Neural progenitor cell (in vitro differentiated cells): Measurements from ENCODE around the gene HDAC4. TPM values are rescaled to one million over a fixed set of nuclear protein-coding genes. Genes with fewer than 3 reads are reported as not detected.

ENCODE experiments used
- DNase-seq: peaks from one replicate; pipeline ENCODE4 v3.0.0-alpha.2; 2016; ENCODE audit warnings: low spot score
- H2AFZ ChIP-seq: fragments of 200-600 bp; sonication (generic); replicated peaks from 2 replicates; pipeline ENCODE4 v1.6.1; 2016; ENCODE audit warnings: antibody characterized with exemption
- H3F3A ChIP-seq: fragments of 200-600 bp; sonication (generic); 2 replicates; pipeline ENCODE4 v1.6.1; 2016; ENCODE audit warnings: antibody characterized with exemption, low read depth
- H3K27ac ChIP-seq: fragments of 200-600 bp; sonication (generic); 2 replicates; pipeline ENCODE4 v1.5.1; 2016; ENCODE audit warnings: mild to moderate bottlenecking
- H3K27me3 ChIP-seq: fragments of 200-600 bp; sonication (generic); 2 replicates; pipeline ENCODE4 v1.6.1; 2016; ENCODE audit warnings: mild to moderate bottlenecking, moderate library complexity
- H3K36me3 ChIP-seq: fragments of 200-600 bp; sonication (generic); 2 replicates; pipeline ENCODE4 v1.5.1; 2016
- H3K4me1 ChIP-seq: fragments of 200-600 bp; sonication (generic); 2 replicates; pipeline ENCODE4 v1.6.1; 2016; ENCODE audit warnings: mixed run types
- H3K4me2 ChIP-seq: fragments of 200-600 bp; sonication (generic); 2 replicates; pipeline ENCODE4 v1.6.1; 2016
- H3K4me3 ChIP-seq: fragments of 200-600 bp; sonication (generic); 2 replicates; pipeline ENCODE4 v1.5.1; 2016
- H3K79me2 ChIP-seq: fragments of 200-600 bp; sonication (generic); 2 replicates; pipeline ENCODE4 v1.6.1; 2016; ENCODE audit warnings: low read depth
- H3K9ac ChIP-seq: fragments of 200-600 bp; sonication (generic); 2 replicates; pipeline ENCODE4 v1.6.1; 2016
- H3K9me3 ChIP-seq: fragments of 200-600 bp; sonication (generic); 2 replicates; pipeline ENCODE4 v1.5.1; 2016; ENCODE audit warnings: low read depth
- H4K20me1 ChIP-seq: fragments of 200-600 bp; sonication (generic); 2 replicates; pipeline ENCODE4 v1.6.1; 2016; ENCODE audit warnings: low read depth
- H3K27ac Mint-ChIP-seq: 3 replicates; pipeline ENCODE4 v1.8.0; 2021; ENCODE audit warnings: mixed read lengths
- H3K27me3 Mint-ChIP-seq: 2 replicates; pipeline ENCODE4 v1.8.0; 2022; ENCODE audit warnings: low read depth, mild to moderate bottlenecking, inconsistent platforms, moderate library complexity, mixed read lengths; ENCODE audit not compliant: insufficient read depth
- H3K36me3 Mint-ChIP-seq: 3 replicates; pipeline ENCODE4 v1.8.0; 2021; ENCODE audit warnings: mixed read lengths
- H3K4me1 Mint-ChIP-seq: 3 replicates; pipeline ENCODE4 v1.8.0; 2021; ENCODE audit warnings: mixed read lengths
- H3K4me3 Mint-ChIP-seq: 3 replicates; pipeline ENCODE4 v1.8.0; 2021; ENCODE audit warnings: mild to moderate bottlenecking, moderate library complexity, mixed read lengths
- H3K9me3 Mint-ChIP-seq: 3 replicates; pipeline ENCODE4 v1.8.0; 2020; ENCODE audit warnings: mixed read lengths
- EZH2 ChIP-seq: fragments of 200-600 bp; sonication (generic); IDR thresholded peaks from 2 replicates; pipeline ENCODE4 v1.6.1; 2017; ENCODE audit warnings: antibody characterized with exemption, mild to moderate bottlenecking, moderate library complexity
- EZH2phosphoT487 ChIP-seq: fragments of 200-600 bp; sonication (generic); IDR thresholded peaks from 2 replicates; pipeline ENCODE4 v1.6.1; 2017; ENCODE audit warnings: antibody characterized with exemption
- total RNA-seq: library from RNA; depleted of rRNA; stranded (reverse); fragments of >200 nt; gene quantifications from 2 replicates; pipeline ENCODE4 v1.2.3, GENCODE V29; 2015; ENCODE audit warnings: low replicate concordance
- TF ChIP-seq, protein P1 (sequence below): fragments of 200-600 bp; sonication (generic); IDR thresholded peaks from 2 replicates; pipeline ENCODE4 v1.5.1; 2017; ENCODE audit warnings: antibody characterized with exemption, mild to moderate bottlenecking

HDAC4 gene
- total RNA-seq, 1 donor from 2014 or later = 36.0 TPM

DNA sequence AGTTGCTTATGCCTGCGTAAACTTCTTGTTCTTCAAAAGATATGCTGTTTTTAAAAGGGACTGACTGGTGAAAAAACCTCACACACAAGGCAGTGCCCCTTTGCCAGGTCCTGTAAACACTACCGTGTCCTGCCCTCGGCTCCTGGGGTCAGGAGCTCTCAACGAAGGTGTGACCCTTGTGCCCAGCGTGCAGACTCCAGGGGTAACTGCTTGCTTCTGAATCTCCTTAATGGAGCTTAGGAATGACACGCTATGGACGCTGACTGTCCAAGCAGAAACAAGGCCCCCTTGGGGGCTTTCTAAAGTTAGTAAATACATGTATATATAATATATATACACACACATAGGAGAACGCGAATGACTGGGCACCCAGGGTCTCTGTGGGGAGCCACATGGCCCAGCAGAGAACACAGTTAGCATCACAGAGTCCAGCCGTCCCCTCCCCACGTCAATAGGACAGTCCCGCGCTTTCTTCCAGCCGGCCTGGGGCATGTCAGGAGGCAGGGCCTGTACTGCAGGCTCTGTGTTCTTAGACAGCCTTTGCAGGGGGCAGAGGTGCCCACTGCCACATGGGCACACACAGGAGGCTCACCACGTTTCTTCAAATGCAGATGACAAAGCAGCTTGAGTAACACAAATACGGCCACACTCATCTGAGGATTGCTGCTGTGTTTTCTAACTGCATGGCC, 96.1 kb downstream of the HDAC4 start:
- Histone ChIP-seq H3K27ac (peak overlapping the region; percentile 62), H3K27me3 (no peaks in the 10 kb centered on the region), H3F3A (peaks cover 5% of the 10 kb centered on the region), H3K4me2 (peak overlapping the region; percentile 17), H3K79me2 (peaks cover 89% of the 10 kb centered on the region), H3K9ac (no peak overlapping the region), H3K4me3 (no peak overlapping the region), H3K4me1 (peaks cover 40% of the 10 kb centered on the region), H2AFZ (no peak overlapping the region), H3K36me3 (no peaks in the 10 kb centered on the region), H3K9me3 (no peaks in the 10 kb centered on the region), H4K20me1 (peaks cover 96% of the 10 kb centered on the region)
- no peaks in the 10 kb centered on the region for H3K9me3 Mint-ChIP-seq
- H3K4me3 Mint-ChIP-seq = no peak overlapping the region
- peak overlapping the region; percentile 82 for H3K27ac Mint-ChIP-seq
- no peak for DNase-seq
- H3K27me3 Mint-ChIP-seq = no peaks in the 10 kb centered on the region
- peaks cover 66% of the 10 kb centered on the region for H3K4me1 Mint-ChIP-seq
- peaks cover 3% of the 10 kb centered on the region for H3K36me3 Mint-ChIP-seq
- no peak for TF ChIP-seq EZH2phosphoT487
- TF ChIP-seq EZH2 = no peak
- TF ChIP-seq, protein P1, sequence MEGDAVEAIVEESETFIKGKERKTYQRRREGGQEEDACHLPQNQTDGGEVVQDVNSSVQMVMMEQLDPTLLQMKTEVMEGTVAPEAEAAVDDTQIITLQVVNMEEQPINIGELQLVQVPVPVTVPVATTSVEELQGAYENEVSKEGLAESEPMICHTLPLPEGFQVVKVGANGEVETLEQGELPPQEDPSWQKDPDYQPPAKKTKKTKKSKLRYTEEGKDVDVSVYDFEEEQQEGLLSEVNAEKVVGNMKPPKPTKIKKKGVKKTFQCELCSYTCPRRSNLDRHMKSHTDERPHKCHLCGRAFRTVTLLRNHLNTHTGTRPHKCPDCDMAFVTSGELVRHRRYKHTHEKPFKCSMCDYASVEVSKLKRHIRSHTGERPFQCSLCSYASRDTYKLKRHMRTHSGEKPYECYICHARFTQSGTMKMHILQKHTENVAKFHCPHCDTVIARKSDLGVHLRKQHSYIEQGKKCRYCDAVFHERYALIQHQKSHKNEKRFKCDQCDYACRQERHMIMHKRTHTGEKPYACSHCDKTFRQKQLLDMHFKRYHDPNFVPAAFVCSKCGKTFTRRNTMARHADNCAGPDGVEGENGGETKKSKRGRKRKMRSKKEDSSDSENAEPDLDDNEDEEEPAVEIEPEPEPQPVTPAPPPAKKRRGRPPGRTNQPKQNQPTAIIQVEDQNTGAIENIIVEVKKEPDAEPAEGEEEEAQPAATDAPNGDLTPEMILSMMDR = no peak

DNA sequence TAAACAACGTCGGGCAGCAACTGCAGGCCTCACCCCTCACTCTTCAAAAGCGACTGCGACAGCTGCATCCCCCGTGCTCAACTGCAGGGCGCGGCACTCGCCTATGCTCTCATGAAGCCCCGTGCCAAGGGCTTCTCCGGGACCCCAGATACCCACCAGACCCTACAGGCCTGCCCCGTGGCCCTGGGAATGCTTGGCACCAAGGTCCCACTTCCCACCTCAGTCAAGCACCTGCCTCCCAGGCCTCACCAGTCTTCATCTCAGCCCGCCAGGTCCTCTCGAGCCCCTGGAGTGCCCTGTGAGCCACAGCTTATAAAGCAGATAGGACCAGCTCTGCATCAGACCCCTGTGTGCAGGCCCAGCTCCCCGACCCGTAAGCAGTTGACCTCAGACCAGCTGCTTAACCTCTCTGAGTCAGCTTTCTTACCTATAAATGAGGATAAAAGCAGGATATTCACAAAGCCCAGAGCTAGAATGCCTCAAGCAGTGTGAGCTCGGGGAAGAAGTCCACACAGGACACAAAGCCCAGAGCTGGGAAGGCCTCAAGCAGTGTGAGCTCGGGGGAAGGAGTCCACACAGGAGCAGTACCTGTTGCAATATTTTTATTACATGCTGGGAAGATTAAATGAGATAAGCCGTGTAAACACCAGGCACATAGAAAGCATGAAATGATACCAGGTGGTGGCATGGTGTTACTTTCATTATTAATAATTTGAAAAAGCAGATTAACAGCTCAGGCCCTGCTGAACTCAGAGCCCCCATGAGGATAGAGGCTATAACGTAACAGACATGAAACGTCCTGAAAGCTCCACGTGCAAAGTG, 96.9 kb downstream of the HDAC4 start:
- H3K27me3 ChIP-seq = no peaks in the 10 kb centered on the region
- no peak overlapping the region for H2AFZ ChIP-seq
- H3K4me2 ChIP-seq = peak overlapping the region; percentile 17
- H3K9ac ChIP-seq = no peak overlapping the region
- H3F3A ChIP-seq = peaks cover 5% of the 10 kb centered on the region
- Mint-ChIP-seq H3K27me3 (no peaks in the 10 kb centered on the region), H3K27ac (peak overlapping the region; percentile 82), H3K4me3 (peak overlapping the region; percentile 0), H3K36me3 (peaks cover 3% of the 10 kb centered on the region), H3K9me3 (no peaks in the 10 kb centered on the region), H3K4me1 (peaks cover 65% of the 10 kb centered on the region)
- peaks cover 88% of the 10 kb centered on the region for H3K79me2 ChIP-seq
- peak overlapping the region; percentile 62 for H3K27ac ChIP-seq
- H3K4me1 ChIP-seq = peaks cover 40% of the 10 kb centered on the region
- no peak for TF ChIP-seq EZH2
- TF ChIP-seq EZH2phosphoT487 = no peak
- TF ChIP-seq, protein P1 = no peak
- DNase-seq = peak; percentile 32
- no peak overlapping the region for H3K4me3 ChIP-seq
- H4K20me1 ChIP-seq = peaks cover 97% of the 10 kb centered on the region
- no peaks in the 10 kb centered on the region for H3K9me3 ChIP-seq
- H3K36me3 ChIP-seq = no peaks in the 10 kb centered on the region

DNA sequence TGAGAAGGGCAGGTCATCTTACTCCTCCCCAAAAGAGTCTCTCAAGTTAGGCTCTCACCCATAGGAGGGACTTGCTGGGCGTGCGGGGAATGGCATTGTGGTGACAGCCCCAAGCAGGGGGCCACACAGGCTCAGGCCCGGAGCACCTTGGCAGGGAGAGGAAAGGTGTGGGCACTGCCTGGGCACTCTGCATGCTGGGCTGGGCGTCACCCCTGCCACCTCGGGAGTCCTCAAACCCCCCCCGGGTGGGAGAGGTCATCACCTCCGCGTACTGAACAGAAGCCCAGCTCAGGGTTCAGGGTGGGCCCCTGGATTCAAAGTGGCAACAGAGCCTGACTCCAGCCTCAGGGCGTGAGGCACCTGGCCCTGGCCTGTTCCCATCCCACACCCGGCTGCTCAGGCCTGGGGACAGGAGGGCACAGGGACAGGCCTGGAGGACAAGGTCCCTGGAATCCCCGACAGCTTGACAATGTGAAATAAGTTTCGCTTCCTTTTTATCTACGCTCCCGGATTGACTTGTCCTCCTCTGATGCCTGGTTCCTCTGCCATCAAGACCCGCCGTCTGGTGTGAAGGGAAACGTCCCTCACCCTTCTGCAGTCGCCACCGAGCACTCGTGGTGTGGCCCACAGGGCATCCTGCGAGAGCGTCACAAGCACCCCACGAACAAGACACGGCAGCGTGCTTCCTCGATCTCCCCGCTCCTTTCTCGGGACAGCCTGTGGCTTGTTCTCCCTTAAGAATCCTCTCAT, 97.8 kb downstream of the HDAC4 start:
- Histone ChIP-seq H3K36me3 (no peaks in the 10 kb centered on the region), H4K20me1 (peaks cover 93% of the 10 kb centered on the region), H3K27me3 (no peaks in the 10 kb centered on the region), H3K27ac (no peak overlapping the region), H3K4me2 (no peak overlapping the region), H2AFZ (no peak overlapping the region), H3K4me3 (no peak overlapping the region), H3K9me3 (no peaks in the 10 kb centered on the region), H3K4me1 (peaks cover 34% of the 10 kb centered on the region), H3K9ac (no peak overlapping the region), H3K79me2 (peaks cover 83% of the 10 kb centered on the region), H3F3A (peaks cover 5% of the 10 kb centered on the region)
- Mint-ChIP-seq H3K36me3 (peaks cover 3% of the 10 kb centered on the region), H3K27me3 (no peaks in the 10 kb centered on the region), H3K27ac (peak overlapping the region; percentile 82), H3K4me1 (peaks cover 61% of the 10 kb centered on the region), H3K4me3 (no peak overlapping the region), H3K9me3 (no peaks in the 10 kb centered on the region)
- DNase-seq = no peak
- TF ChIP-seq EZH2phosphoT487 = no peak
- no peak for TF ChIP-seq EZH2
- TF ChIP-seq, protein P1 = no peak
